ENCODE data around the gene NLRP5.
"Not testable (repeated sequence)": the region's sequence is repeated elsewhere in the genome, so short reads cannot be mapped to it uniquely, and the experiment has no call there.

GRCh38 chr19:56098237-56098636, 111.7 kb downstream of the NLRP5 start:
- not testable (repeated sequence) for TF ChIP-seq CTCF, POLR2A (IDR thresholded peaks at IDR 0.05)
